MM.1S (cell line): ENCODE data around the gene ZNF592.

Experiments used
- DNase-seq: peaks from one replicate; pipeline ENCODE4 v3.0.0-alpha.2; 2015
- H2AFZ ChIP-seq: fragments of 300-600 bp; sonication (generic); 2 replicates; pipeline ENCODE4 v1.6.0; 2016; ENCODE audit warnings: antibody characterized with exemption, low read length
- H3F3A ChIP-seq: fragments of 300-600 bp; sonication (generic); 2 replicates; pipeline ENCODE4 v1.6.1; 2016; ENCODE audit warnings: mild to moderate bottlenecking, antibody characterized with exemption, low read length, moderate library complexity, mixed read lengths; ENCODE audit not compliant: insufficient read depth
- H3K27ac ChIP-seq: fragments of 300-600 bp; sonication (generic); 2 replicates; pipeline ENCODE4 v1.5.1; 2016; ENCODE audit warnings: mild to moderate bottlenecking, low read length
- H3K27me3 ChIP-seq: fragments of 300-600 bp; sonication (generic); replicated peaks from 2 replicates; pipeline ENCODE4 v1.6.0; 2016; ENCODE audit warnings: low read length; ENCODE audit not compliant: insufficient read depth
- H3K36me3 ChIP-seq: fragments of 300-600 bp; sonication (generic); replicated peaks from 2 replicates; pipeline ENCODE4 v1.6.1; 2016; ENCODE audit warnings: mild to moderate bottlenecking, low read length, mixed read lengths; ENCODE audit not compliant: insufficient read depth
- H3K4me1 ChIP-seq: fragments of 300-600 bp; sonication (generic); 2 replicates; pipeline ENCODE4 v1.6.1; 2016; ENCODE audit warnings: low read length, mixed read lengths
- H3K4me2 ChIP-seq: fragments of 300-600 bp; sonication (generic); 2 replicates; pipeline ENCODE4 v1.6.0; 2016; ENCODE audit warnings: low read depth, low read length
- H3K4me3 ChIP-seq: fragments of 300-600 bp; sonication (generic); 2 replicates; pipeline ENCODE4 v1.5.1; 2016; ENCODE audit warnings: low read length, mixed read lengths
- H3K79me2 ChIP-seq: fragments of 300-600 bp; sonication (generic); 2 replicates; pipeline ENCODE4 v1.6.1; 2016; ENCODE audit warnings: mixed run types, low read length, mixed read lengths
- H3K9ac ChIP-seq: fragments of 300-600 bp; sonication (generic); 2 replicates; pipeline ENCODE4 v1.6.1; 2016; ENCODE audit warnings: low read length, mixed read lengths
- H3K9me2 ChIP-seq: fragments of 300-600 bp; sonication (generic); replicated peaks from 2 replicates; pipeline ENCODE4 v1.6.1; 2016; ENCODE audit warnings: mild to moderate bottlenecking, low read length, mixed read lengths; ENCODE audit not compliant: insufficient read depth
- H3K9me3 ChIP-seq: fragments of 300-600 bp; sonication (generic); replicated peaks from 2 replicates; pipeline ENCODE4 v1.6.1; 2016; ENCODE audit warnings: mild to moderate bottlenecking, low read length, mixed read lengths; ENCODE audit not compliant: insufficient read depth
- H4K20me1 ChIP-seq: fragments of 300-600 bp; sonication (generic); 2 replicates; pipeline ENCODE4 v1.6.1; 2016; ENCODE audit warnings: mild to moderate bottlenecking, low read length, moderate library complexity, mixed read lengths; ENCODE audit not compliant: insufficient read depth
- CTCF ChIP-seq: fragments of 300-600 bp; sonication (generic); IDR thresholded peaks from 2 replicates; pipeline ENCODE4 v1.5.1; 2016; ENCODE audit warnings: antibody characterized with exemption, low read length, mixed read lengths
- EZH2 ChIP-seq: fragments of 300-600 bp; sonication (generic); optimal IDR thresholded peaks from 2 replicates; pipeline ENCODE3; 2017; ENCODE audit warnings: low read depth, mild to moderate bottlenecking, antibody characterized with exemption, low read length, mixed read lengths
- EZH2phosphoT487 ChIP-seq: fragments of 300-600 bp; sonication (generic); IDR thresholded peaks from 2 replicates; pipeline ENCODE4 v1.6.1; 2018; ENCODE audit warnings: antibody characterized with exemption, low read length

Gene ZNF592

GRCh38 chr15:84831613-84832012 is 83.2 kb downstream of the ZNF592 start:
- Histone ChIP-seq H3K9me3 (no peaks in the 10 kb centered on the region), H3K79me2 (no peaks in the 10 kb centered on the region), H3K27ac (no peak overlapping the region), H3K4me1 (no peaks in the 10 kb centered on the region), H3K4me3 (no peak overlapping the region), H3K36me3 (no peaks in the 10 kb centered on the region), H3K4me2 (no peak overlapping the region), H3K9ac (no peak overlapping the region), H4K20me1 (no peaks in the 10 kb centered on the region), H3K27me3 (no peaks in the 10 kb centered on the region), H2AFZ (no peak overlapping the region), H3K9me2 (no peaks in the 10 kb centered on the region), H3F3A (no peaks in the 10 kb centered on the region)
- TF ChIP-seq CTCF, result no peak
- no peak for TF ChIP-seq EZH2phosphoT487
- DNase-seq, result no peak

GRCh38 chr15:84832448-84833040 is 84.2 kb downstream of the ZNF592 start:
- Histone ChIP-seq H4K20me1 (no peaks in the 10 kb centered on the region), H3K9ac (no peak overlapping the region), H2AFZ (no peak overlapping the region), H3K9me3 (no peaks in the 10 kb centered on the region), H3K4me2 (no peak overlapping the region), H3K27me3 (no peaks in the 10 kb centered on the region), H3K9me2 (no peaks in the 10 kb centered on the region), H3K27ac (no peak overlapping the region), H3K36me3 (no peaks in the 10 kb centered on the region), H3K4me3 (no peak overlapping the region), H3F3A (no peaks in the 10 kb centered on the region), H3K4me1 (no peaks in the 10 kb centered on the region), H3K79me2 (no peaks in the 10 kb centered on the region)
- DNase-seq, result no peak
- no peak for TF ChIP-seq EZH2
- TF ChIP-seq CTCF, result no peak
- TF ChIP-seq EZH2phosphoT487, result no peak

- Histone ChIP-seq H3K36me3 (no peaks in the 10 kb centered on the region), H2AFZ (no peak overlapping the region), H3K9me2 (no peaks in the 10 kb centered on the region), H3K27me3 (no peaks in the 10 kb centered on the region), H3F3A (no peaks in the 10 kb centered on the region), H3K4me3 (no peak overlapping the region), H3K9ac (no peak overlapping the region), H3K9me3 (no peaks in the 10 kb centered on the region), H3K79me2 (no peaks in the 10 kb centered on the region), H3K4me2 (no peak overlapping the region), H3K27ac (no peak overlapping the region), H3K4me1 (no peaks in the 10 kb centered on the region), H4K20me1 (no peaks in the 10 kb centered on the region)
- TF ChIP-seq EZH2phosphoT487 (no peak), CTCF (no peak), EZH2 (no peak)
- no peak for DNase-seq
These were observed 85.2 kb downstream of the ZNF592 start for GRCh38 chr15:84833447-84834228.
